Umbilical cord (tissue), 2 donors: ENCODE measurements around the gene EFNA5. TPM values are rescaled to one million over a fixed set of nuclear protein-coding genes. Genes with fewer than 3 reads are reported as not detected.
"Not testable (repeated sequence)": the region's sequence is repeated elsewhere in the genome, so short reads cannot be mapped to it uniquely, and the experiment has no call there.

Experiments used
- DNase-seq: peaks from one replicate; pipeline ENCODE4 v3.0.0-alpha.2; 2015; ENCODE audit warnings: low spot score
- total RNA-seq: library from RNA; depleted of rRNA; stranded (reverse); fragments of >200 nt; gene quantifications from one replicate; pipeline ENCODE4 v1.2.3, GENCODE V29; 2014; ENCODE audit warnings: low replicate concordance; ENCODE audit not compliant: insufficient read depth

EFNA5 gene
- total RNA-seq, 1 donor from 2014 or later, result 15.2 TPM

GRCh38 chr5:107368615-107369014 is 302.1 kb downstream of the EFNA5 start:
- DNase-seq, result no peak

- no peak for DNase-seq
Measured at GRCh38 chr5:107367939-107368338, 302.8 kb downstream of the EFNA5 start.

DNA sequence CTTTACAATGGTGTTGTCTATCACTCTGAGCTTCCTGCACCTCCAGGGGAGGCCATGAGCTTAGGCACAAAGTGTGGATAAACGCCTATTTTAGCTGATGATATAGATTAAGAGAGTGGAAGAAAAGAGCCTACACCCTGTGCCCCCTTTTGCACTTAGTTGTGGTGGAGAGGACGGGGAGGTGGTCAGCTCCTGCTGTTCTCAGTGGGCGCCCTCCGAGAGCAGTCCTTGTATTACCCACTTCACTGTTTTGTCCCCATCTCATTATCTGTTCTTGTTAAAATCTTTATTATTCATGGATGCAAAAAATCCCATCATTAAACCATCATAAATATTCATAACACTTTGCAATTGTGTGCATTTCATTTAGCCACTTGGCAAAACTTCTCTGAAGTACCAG is 303.3 kb downstream of the EFNA5 start:
- DNase-seq, result no peak

GRCh38 chr5:107365320-107366109 is 305.2 kb downstream of the EFNA5 start:
- DNase-seq, result no peak

DNA sequence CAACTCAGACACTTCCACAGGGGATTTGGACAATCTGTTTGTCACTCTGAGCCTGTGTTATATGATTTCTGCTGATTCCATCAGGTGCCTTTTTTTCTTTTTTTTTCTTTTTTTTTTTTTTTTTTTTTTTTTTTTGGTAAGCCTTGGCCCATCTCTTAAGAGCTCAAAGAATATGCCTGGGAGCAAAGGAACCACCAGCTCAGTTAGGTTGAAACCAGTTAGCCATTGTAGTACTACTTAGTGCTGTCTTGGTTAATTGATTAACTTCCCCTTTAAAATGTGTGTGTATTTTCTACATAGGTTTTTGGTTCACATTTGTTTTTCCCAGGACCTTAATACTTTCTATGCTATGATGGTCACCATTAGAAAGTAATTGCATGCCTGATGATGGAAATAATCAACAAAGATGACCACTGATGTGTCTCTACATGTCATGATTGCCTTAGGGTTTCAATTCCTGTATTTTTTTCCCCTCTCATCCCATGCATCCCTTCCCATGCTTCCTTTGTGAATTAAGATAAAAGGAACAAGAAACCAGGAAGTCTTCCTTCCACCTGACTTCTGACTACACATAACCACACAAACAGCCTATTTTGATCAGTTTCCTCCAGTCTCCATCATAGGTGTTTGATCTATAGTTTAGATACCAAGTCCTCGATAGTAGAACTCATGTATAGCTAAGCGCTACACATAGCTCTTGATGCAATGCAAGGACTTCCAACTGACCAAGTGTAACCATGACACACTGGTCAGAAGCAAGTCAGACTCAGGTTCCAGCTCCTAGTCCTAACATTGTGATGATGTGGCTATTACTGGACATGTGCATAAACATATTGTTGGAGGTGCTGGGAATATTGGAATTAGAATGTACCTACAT is 306.1 kb downstream of the EFNA5 start:
- no peak for DNase-seq

GRCh38 chr5:107363768-107364167 is 307.0 kb downstream of the EFNA5 start:
- no peak for DNase-seq

DNA sequence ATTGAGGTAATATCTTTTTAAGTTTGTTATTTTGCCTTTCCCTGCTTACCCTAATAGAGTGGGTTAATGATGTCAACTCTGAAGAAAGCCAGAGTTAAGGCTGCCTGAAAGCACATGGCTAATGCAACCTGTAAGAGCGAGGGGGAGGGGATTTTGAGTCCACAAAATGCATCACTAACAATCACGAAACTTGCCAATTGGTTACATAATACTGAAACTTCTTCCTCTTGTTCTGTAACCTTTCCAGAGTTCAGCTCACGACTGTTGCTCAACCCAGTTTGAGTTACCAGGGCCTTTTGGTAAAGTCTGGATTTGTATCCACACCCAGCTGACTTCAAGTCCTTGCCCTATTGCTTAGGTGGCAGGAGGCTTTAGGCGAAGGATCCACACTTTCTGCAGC is 308.8 kb downstream of the EFNA5 start:
- peak; percentile 56 for DNase-seq

DNA sequence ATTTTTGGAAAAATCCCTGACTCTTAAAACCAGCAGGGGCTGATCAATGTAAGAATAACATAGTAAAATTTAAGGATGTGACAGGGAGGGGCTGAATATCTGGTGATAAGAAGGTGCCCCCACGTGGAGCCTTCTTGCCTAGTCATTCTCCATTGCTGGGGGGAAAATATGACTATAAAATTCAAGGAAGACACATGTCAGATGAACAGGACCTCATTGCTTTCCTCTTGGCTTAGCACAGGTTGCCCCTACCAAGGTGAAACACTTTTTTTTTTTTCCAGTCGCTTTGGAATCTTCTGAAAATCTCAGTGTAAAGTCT is 310.9 kb downstream of the EFNA5 start:
- DNase-seq, result no peak

GRCh38 chr5:107359033-107359915 is 311.5 kb downstream of the EFNA5 start:
- DNase-seq, result peak; percentile 94

DNA sequence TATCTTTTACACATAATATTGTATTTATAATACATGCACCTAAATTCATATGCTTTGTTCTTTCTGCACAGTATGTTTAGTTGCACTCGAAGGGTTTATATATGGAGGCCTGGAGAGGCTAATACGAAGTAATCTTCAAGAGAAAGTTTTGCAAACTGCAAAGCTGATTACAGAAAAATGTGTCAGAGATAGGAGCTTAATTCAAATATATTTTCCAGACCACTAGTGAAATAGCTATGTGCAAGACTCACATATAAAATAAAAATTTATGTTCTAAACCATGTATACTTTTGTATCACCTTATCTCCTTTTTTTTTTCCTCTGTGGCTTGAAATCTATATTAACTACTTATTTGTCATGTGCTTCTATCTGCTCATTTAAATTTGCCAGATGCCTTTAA is 313.8 kb downstream of the EFNA5 start:
- DNase-seq, result peak; percentile 90

DNA sequence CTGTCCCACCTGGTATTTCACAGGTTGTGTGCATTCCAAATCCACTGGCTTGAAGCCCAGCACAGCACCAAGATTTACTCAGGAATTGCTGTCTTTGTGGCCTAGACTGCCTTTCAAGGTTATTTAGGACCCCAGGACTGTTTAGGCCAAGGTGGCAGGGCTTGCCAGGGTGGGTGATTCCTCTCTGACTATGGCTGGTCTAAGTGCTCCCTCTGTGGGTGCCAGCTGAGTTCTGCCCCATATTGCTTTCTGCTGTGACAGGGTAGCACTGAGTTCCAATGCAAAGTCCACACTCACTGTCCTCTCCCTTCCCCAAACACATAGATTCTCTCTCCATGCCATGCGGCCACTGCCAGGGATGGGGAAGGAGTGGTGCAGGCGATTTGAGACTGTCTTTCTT is 318.2 kb downstream of the EFNA5 start:
- DNase-seq, result no peak

- DNase-seq, result not testable (repeated sequence)
Measured at GRCh38 chr5:107346580-107346979, 324.2 kb downstream of the EFNA5 start.

GRCh38 chr5:107342371-107342770 is 328.4 kb downstream of the EFNA5 start:
- no peak for DNase-seq

- DNase-seq, result peak; percentile 67
Measured at GRCh38 chr5:107341376-107342084, 329.2 kb downstream of the EFNA5 start.

DNA sequence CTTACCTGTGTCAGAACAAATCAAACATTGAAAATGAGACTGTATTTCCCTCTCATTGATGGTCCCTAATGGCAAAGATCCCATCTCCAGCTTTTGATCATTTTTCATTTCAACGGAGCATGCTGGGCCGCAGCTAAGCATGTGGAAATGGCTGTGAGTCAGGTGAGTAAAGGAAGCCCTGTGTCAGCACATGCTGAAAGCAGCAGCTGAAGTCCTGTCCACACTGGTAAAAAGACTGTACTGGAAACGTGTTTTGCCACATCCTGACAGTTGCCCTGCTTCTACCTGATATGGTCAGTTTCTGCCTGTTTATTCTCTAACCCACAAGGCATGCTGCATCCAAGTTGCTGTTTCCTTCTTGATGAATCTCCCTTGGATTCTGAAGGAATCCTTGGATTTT is 330.1 kb downstream of the EFNA5 start:
- peak; percentile 50 for DNase-seq

- DNase-seq, result peak; percentile 61
Measured at GRCh38 chr5:107338335-107338734, 332.4 kb downstream of the EFNA5 start.

GRCh38 chr5:107337281-107337680 is 333.5 kb downstream of the EFNA5 start:
- peak; percentile 97 for DNase-seq

DNA sequence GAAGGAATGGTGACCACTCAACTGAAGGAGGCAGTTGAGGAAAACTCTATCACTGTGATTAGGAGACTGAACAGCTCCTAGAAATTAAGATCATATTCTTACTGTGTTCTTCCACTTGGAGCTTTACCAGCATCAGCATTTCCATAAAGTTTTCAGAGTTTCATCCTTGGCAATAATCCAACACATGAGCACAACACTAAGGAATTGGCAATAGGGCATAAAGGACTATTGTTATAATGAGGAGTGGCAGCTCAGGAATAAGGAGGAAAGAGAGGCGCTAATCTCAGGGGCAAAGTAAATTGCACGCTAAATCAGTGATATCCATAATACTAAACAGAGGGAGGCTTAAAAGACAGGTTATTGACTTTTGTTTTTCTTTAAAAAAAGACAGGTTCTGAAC is 338.9 kb downstream of the EFNA5 start:
- DNase-seq, result no peak

DNA sequence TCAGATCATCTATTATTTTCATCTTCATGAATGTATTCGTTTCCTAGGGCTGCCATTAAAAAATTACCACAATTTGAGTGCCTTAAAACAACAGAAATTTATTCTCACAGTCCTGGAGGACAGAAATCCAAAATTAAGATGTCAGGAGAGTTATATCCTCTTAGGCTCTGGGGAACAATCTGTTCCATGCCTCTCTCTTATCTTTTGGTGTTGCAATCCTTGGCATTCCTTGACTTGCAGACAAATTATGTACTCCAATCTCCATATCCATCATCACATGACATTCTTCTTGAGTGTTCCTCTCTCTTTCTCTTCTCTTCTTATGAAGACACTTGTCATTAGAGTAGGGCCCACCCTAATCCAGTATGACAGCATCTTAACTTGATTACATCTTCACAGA is 339.4 kb downstream of the EFNA5 start:
- DNase-seq, result no peak

DNA sequence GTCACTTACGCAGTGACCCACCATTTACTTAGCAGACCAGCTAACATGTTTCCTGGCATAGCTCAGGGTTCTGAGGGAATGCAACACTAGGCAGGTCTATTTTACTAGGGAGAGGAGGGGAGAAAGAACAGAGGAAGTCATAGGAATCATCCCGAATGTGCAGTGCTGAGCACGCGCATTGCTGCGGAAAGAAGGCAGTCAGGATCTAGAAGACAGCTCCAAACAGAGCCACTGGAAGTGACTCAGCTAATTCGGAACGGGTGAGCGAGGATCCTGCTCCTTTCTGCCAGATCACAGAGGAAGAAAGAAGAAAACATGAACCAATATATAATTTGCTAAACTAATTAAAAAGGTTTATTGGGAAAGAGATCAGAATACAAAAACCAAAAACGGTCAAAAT is 339.8 kb downstream of the EFNA5 start:
- no peak for DNase-seq

DNA sequence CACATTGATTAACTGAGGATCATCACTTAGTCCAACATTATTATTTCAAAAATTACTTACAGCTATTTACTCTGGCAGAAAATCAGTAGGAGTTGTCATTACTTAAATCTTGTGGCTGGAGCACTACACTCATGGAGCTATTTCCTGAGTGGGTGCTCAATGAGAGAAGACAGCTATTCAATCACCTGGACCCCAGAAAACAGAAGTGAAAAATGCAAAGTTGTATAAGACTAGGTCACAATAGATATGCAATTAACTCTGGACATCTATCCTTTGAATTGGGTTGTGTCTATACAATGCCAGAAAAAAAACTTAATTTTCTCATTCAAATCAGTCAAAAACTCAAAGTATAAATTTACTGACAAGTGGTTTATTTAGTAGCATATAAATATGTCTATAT is 340.9 kb downstream of the EFNA5 start:
- no peak for DNase-seq
